Measurements from ENCODE around the gene RPTOR.

The RPTOR gene

DNA sequence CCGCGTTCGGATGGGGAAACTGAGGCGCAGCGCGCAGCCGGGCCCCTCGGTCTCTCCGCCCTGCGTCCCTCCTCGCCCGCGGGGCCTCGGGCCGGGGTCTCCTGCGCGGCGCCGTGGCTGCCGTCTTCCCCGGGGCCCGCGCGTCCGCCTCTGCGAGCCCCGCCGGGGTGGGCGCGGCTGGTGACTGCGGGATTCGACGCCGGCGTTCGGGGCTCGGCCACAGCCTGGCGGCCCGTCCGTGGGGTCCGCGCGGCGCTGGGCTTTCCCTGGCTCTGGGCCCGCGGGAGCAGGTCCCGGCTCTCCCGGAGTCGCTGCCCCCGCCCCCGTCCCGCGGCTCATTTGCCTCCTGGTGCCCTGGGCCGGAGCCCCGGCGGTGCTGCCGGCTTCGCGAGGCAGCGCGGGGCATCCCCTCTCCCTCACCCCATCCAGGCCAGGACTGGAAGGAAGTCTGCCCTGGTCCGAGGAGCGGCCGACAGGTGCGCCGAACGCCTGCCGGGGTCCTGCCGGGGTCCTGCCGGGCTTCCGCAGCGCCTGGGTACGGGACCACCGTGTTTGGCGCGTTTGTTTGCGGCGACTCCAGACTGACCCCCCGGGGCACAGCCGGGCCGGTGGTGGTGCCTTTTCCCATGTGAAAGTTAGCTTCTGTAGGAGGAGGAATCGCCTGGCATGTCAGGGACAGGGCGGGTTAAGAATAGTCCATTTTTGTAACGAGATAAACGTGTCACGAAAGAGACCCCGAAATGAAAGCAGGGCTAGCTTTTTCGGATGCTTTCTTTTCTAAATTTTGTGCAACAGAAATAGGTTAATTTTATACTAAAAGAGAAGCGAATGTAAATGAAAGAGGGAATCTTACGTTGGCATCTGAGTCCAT, 447.7 kb downstream of the RPTOR start:
- TF ChIP-seq Cebpa-rat (IDR thresholded peaks at IDR 0.05): no peak
- Histone ChIP-seq H4K20me1 (peaks cover 0 to 58% (median 30%) of the 10 kb centered on the region in 11 experiments; a peak in 19 of 22 replicates), H3K4me2 (peak overlapping the region; percentile 83 to 100 (median 97)), H3K9me3 (replicated peaks in 1 of 11) (no peaks in the 10 kb centered on the region), H3K27me3 (peaks cover 30 to 49% (median 46%) of the 10 kb centered on the region in 11 experiments), H3K4me3 (peak overlapping the region; percentile 84 to 100 (median 99)), H3K9ac (peak overlapping the region; percentile 89 to 98 (median 93)), H3K36me3 (peaks cover 24 to 34% (median 25%) of the 10 kb centered on the region in 11 experiments), H3K4me1 (peaks cover 28 to 41% (median 35%) of the 10 kb centered on the region in 10 experiments), H3K27ac (peak overlapping the region; percentile 75 to 87 (median 83))

DNA sequence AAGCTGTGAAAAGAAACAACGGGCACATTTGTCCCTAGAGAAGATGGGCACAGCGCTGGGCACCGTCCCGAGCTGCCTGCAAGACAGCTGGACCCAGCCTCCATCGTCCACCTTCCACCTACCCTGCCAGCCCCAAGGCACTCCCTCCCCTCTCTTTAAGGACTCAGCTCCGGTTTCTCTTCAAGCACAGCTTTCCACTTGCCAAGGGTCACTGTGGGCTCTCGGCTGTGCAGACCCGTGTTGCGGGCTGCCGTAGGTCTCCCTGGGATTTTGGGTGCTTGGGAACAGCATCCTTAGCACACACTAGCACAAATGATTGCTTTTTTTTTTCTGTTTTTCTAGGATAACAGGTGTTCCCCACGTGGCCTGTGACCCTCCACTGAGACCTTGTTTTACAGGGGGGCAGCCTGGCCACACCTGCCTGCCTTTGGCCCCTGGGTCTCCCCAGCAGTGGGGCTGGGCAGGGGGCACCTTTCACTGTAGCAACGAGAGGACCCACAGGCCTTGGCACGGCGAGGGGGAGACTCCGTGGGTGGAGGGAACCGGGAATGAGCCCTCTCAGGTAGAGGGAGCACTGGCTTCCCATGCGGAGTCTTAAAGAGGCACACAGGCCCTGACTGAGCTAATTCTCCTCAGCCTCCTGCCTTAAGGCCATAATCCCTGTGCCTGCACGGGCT, 448.4 kb downstream of the RPTOR start:
- no peak for TF ChIP-seq Cebpa-rat (IDR thresholded peaks at IDR 0.05)
- H3K9ac ChIP-seq: peak overlapping the region; percentile 89 to 98 (median 93); a peak in 21 of 22 replicates

GRCh38 chr17:80995131-80995530, 450.5 kb downstream of the RPTOR start:
- Histone ChIP-seq H3K36me3 (peaks cover 51 to 62% (median 53%) of the 10 kb centered on the region in 11 experiments), H3K27ac (no peak overlapping the region), H4K20me1 (peaks cover 0 to 75% (median 46%) of the 10 kb centered on the region in 11 experiments; a peak in 20 of 22 replicates), H3K4me1 (peaks cover 11 to 22% (median 19%) of the 10 kb centered on the region in 10 experiments), H3K27me3 (peaks cover 6 to 23% (median 19%) of the 10 kb centered on the region in 11 experiments; a peak in 17 of 22 replicates), H3K4me3 (no peak overlapping the region), H3K4me2 (no peak overlapping the region), H3K9me3 (replicated peaks in 1 of 11) (no peaks in the 10 kb centered on the region), H3K9ac (no peak overlapping the region)
- no peak for TF ChIP-seq Cebpa-rat (IDR thresholded peaks at IDR 0.05)

More for the DNA sequence above, 448.4 kb downstream of the RPTOR start:
- Histone ChIP-seq H3K27me3 (peaks cover 22 to 42% (median 38%) of the 10 kb centered on the region in 11 experiments), H3K4me2 (peak overlapping the region; percentile 83 to 100 (median 97)), H3K9me3 (replicated peaks in 1 of 11) (no peaks in the 10 kb centered on the region), H4K20me1 (peaks cover 0 to 58% (median 32%) of the 10 kb centered on the region in 11 experiments; a peak in 19 of 22 replicates), H3K27ac (no peak overlapping the region), H3K36me3 (peaks cover 32 to 42% (median 32%) of the 10 kb centered on the region in 11 experiments), H3K4me3 (peak overlapping the region; percentile 84 to 100 (median 99)), H3K4me1 (peaks cover 20 to 34% (median 27%) of the 10 kb centered on the region in 10 experiments)

DNA sequence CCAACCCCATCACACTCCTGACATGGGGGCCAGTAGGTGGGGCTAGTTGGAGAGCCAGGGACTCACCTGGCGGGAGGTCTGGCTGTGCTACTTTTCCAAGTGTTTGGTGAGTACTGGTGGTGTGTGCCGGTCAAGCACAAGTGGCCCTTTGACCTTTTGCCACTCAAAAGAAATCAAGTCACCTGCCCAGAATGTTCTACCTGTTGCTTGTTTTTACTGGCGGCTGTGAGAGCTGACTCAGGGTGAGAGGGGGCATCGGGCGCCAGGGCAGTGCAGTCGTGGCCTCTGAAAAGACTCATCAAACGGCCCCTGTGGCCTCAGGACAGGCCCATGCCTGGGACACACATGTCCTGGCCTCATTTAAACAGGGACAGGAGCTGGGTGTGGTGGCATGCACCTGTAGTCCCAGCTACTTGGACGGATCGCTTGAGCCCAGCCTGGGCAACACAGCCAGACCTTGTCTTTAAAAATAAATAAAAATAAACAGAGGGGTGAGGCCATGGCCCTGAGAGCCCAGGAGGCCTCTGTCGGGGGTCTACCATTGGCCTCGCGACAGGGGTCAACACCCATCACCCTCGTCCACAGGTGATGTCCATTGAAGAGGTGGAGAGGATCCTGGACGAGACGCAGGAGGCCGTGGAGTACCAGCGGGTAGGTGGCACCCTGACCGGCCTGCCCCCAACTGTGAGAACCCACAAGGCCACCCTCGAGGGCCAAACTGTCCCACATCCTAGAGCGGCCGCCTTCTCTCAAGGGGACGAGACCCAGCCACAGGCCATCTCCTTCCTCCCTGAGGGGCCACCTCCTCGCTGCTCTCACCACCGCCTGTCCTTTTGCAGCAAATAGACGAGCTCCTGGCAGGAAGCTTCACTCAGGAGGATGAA, 452.0 kb downstream of the RPTOR start:
- H3K9me3 ChIP-seq (replicated peaks in 1 of 11): no peaks in the 10 kb centered on the region

DNA sequence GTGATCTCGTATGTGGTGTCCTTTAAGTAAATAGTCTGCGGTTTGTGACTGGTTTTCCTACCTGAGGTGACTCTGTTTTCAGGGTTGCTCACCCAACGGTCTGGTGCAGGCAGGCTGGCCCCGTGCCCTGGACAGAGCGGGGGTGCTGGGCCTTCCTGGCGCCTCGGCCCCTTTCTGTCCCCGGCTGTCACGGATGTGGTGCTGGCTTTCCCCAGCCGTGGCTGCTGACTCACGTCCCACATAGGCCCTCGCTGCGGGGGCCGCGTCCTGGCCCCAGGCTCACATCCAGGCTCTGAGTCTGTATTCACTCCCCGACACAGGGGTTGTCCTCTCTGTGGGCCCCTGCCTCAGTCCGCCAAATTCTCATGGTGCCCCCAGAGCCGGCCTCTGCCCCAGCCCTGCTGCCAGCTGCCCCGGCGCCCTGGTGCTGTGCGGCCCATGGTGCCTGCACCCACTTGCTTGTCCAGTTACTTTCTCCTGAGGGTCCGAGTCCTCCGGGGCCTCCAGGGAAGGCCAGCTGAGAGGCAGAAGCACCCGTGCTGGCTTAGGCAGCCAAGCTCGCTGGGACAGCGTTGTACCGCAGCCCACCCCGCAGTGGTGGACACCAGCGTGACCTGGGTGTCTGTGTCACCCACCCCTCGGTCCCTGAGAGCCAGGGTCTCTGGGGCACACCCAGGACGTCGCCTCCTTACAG, 452.9 kb downstream of the RPTOR start:
- Histone ChIP-seq H3K4me2 (no peak overlapping the region), H4K20me1 (peaks cover 3 to 96% (median 68%) of the 10 kb centered on the region in 11 experiments; a peak in 20 of 22 replicates), H3K27me3 (peaks cover 22 to 33% (median 29%) of the 10 kb centered on the region in 11 experiments), H3K9me3 (replicated peaks in 1 of 11) (no peaks in the 10 kb centered on the region), H3K27ac (no peak overlapping the region), H3K4me3 (no peak overlapping the region), H3K4me1 (peaks cover 11 to 15% (median 12%) of the 10 kb centered on the region in 10 experiments), H3K36me3 (peaks cover 53 to 70% (median 57%) of the 10 kb centered on the region in 11 experiments), H3K9ac (no peak overlapping the region)
- no peak for TF ChIP-seq Cebpa-rat (IDR thresholded peaks at IDR 0.05)

More for the DNA sequence above, 452.0 kb downstream of the RPTOR start:
- peaks cover 53 to 70% (median 57%) of the 10 kb centered on the region in 11 experiments for H3K36me3 ChIP-seq
- H3K4me3 ChIP-seq: no peak overlapping the region
- H3K9ac ChIP-seq: no peak overlapping the region
- no peak for TF ChIP-seq Cebpa-rat (IDR thresholded peaks at IDR 0.05)
- no peak overlapping the region for H3K27ac ChIP-seq
- H3K4me1 ChIP-seq: peaks cover 11 to 15% (median 14%) of the 10 kb centered on the region in 10 experiments
- peaks cover 17 to 31% (median 27%) of the 10 kb centered on the region in 11 experiments for H3K27me3 ChIP-seq
- H4K20me1 ChIP-seq: peaks cover 3 to 90% (median 61%) of the 10 kb centered on the region in 11 experiments; a peak in 20 of 22 replicates
- H3K4me2 ChIP-seq: no peak overlapping the region

DNA sequence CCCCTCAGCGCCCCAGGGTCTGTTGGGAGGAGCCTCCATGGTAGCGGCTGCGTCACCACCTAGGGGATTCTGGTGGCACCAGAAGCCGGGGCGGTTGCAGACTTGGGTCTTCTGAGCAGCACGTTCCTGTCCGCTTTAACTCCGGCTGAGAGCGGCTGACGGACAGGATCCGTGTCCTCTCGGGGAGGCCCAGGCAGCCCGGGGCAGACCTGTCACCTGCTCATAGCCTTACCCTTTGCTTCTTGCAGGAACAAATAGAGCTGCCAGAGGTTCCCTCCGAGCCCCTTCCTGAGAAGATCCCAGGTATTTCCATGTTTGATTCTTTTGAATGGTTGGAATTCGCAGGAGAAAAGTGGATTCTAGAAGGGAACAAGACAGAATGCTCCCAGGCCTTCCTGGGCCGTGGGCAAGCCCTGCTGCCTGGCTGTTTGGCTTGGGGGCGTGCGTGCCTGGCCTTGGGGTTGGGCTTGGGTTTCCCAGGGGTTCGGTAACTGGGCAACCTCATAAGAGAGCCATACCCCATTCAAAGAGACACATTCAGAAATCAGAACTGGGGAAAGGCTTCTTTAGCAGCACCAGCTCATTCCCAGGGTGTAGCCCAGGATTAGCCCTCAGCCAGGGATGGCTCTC, 453.6 kb downstream of the RPTOR start:
- Histone ChIP-seq H4K20me1 (peaks cover 3 to 94% (median 65%) of the 10 kb centered on the region in 11 experiments; a peak in 20 of 22 replicates), H3K9me3 (replicated peaks in 1 of 11) (no peaks in the 10 kb centered on the region), H3K27me3 (peaks cover 29 to 35% (median 31%) of the 10 kb centered on the region in 11 experiments), H3K4me3 (no peak overlapping the region), H3K36me3 (peaks cover 53 to 70% (median 57%) of the 10 kb centered on the region in 11 experiments), H3K9ac (no peak overlapping the region), H3K4me1 (peaks cover 4 to 9% (median 5%) of the 10 kb centered on the region in 10 experiments), H3K4me2 (no peak overlapping the region), H3K27ac (no peak overlapping the region)
- no peak for TF ChIP-seq Cebpa-rat (IDR thresholded peaks at IDR 0.05)

GRCh38 chr17:80998748-80999535, 454.3 kb downstream of the RPTOR start:
- H3K27me3 ChIP-seq: peaks cover 36 to 42% (median 39%) of the 10 kb centered on the region in 11 experiments
- no peak overlapping the region for H3K27ac ChIP-seq
- H3K9me3 ChIP-seq (replicated peaks in 1 of 11): no peaks in the 10 kb centered on the region
- no peak overlapping the region for H3K9ac ChIP-seq
- no peak overlapping the region for H3K4me2 ChIP-seq
- H3K36me3 ChIP-seq: peaks cover 53 to 66% (median 57%) of the 10 kb centered on the region in 11 experiments
- H3K4me3 ChIP-seq: no peak overlapping the region
- peaks cover 0 to 5% (median 0%) of the 10 kb centered on the region in 10 experiments; a peak in 6 of 20 replicates for H3K4me1 ChIP-seq
- no peak for TF ChIP-seq Cebpa-rat (IDR thresholded peaks at IDR 0.05)
- H4K20me1 ChIP-seq: peaks cover 3 to 92% (median 57%) of the 10 kb centered on the region in 11 experiments; a peak in 19 of 22 replicates

Data from BLaER1 treated with 17β-estradiol and CSF1 and Interleukin-3, amounts not matched to agents 10 nM and 100 nM (cell line).